Eye (tissue), 1 donor: ENCODE data around the gene ME3.

ENCODE experiments used
- DNase-seq: peaks from one replicate; pipeline ENCODE4 v3.0.0-alpha.2; 2015

Gene ME3

GRCh38 chr11:86617502-86617901 lies 54.9 kb downstream of the ME3 start:
- peak; percentile 75 for DNase-seq

GRCh38 chr11:86615487-86615886 lies 56.9 kb downstream of the ME3 start:
- no peak for DNase-seq

- DNase-seq = no peak
Measured at GRCh38 chr11:86610559-86611341, 61.7 kb downstream of the ME3 start.

- peak; percentile 84 for DNase-seq
Measured at GRCh38 chr11:86608251-86608799, 64.1 kb downstream of the ME3 start.

- DNase-seq = peak; percentile 20
Measured at GRCh38 chr11:86606836-86607481, 65.5 kb downstream of the ME3 start.

GRCh38 chr11:86606270-86606835 lies 66.1 kb downstream of the ME3 start:
- DNase-seq = no peak

GRCh38 chr11:86596861-86597586 lies 75.4 kb downstream of the ME3 start:
- DNase-seq = no peak

GRCh38 chr11:86595955-86596354 lies 76.5 kb downstream of the ME3 start:
- no peak for DNase-seq

- DNase-seq = no peak
Measured at GRCh38 chr11:86595451-86595850, 77.0 kb downstream of the ME3 start.

- DNase-seq = no peak
Measured at GRCh38 chr11:86594746-86595145, 77.7 kb downstream of the ME3 start.

- DNase-seq = no peak
Measured at GRCh38 chr11:86593833-86594232, 78.6 kb downstream of the ME3 start.

GRCh38 chr11:86592659-86593451 lies 79.6 kb downstream of the ME3 start:
- DNase-seq = peak; percentile 93

GRCh38 chr11:86592047-86592591 lies 80.3 kb downstream of the ME3 start:
- no peak for DNase-seq

GRCh38 chr11:86591631-86592030 lies 80.8 kb downstream of the ME3 start:
- DNase-seq = no peak

GRCh38 chr11:86589856-86590589 lies 82.4 kb downstream of the ME3 start:
- no peak for DNase-seq

- no peak for DNase-seq
Measured at GRCh38 chr11:86589204-86589603, 83.2 kb downstream of the ME3 start.

- DNase-seq = peak; percentile 92
Measured at GRCh38 chr11:86588566-86589090, 83.8 kb downstream of the ME3 start.

- no peak for DNase-seq
Measured at GRCh38 chr11:86587264-86588193, 84.9 kb downstream of the ME3 start.

- no peak for DNase-seq
Measured at GRCh38 chr11:86586307-86586706, 86.1 kb downstream of the ME3 start.

GRCh38 chr11:86582898-86583297 lies 89.5 kb downstream of the ME3 start:
- DNase-seq = no peak
